Psoas muscle (tissue), 8 donors: Measurements from ENCODE around the gene IL5RA. TPM values are rescaled to one million over a fixed set of nuclear protein-coding genes. Genes with fewer than 3 reads are reported as not detected.

ENCODE experiments used
- ATAC-seq, 4 donors: fragments of 200-7000 bp; cut with Tn5 transposase; one replicate each; pipeline ENCODE4 v1.9.1; 2020; ENCODE audit warnings: moderate library complexity in 3 of 4, mild to moderate bottlenecking in 2 of 4
- DNase-seq, 2 donors: peaks; one replicate each; pipeline ENCODE4 v3.0.0-alpha.2; 2020
- H3K27ac ChIP-seq: fragments of 200-600 bp; one replicate; pipeline ENCODE4 v1.8.0; 2022
- H3K27me3 ChIP-seq, 3 donors: fragments of 200-600 bp in 1 of 3; one replicate each; pipeline versions ENCODE4 v1.6.1 to v1.8.0; 2013 to 2022; ENCODE audit warnings: low read length in 2 of 3, mild to moderate bottlenecking in 2 of 3, moderate library complexity in 1 of 3; ENCODE audit not compliant: insufficient read depth in 3 of 3
- H3K36me3 ChIP-seq, 2 donors: fragments of 200-600 bp in 1 of 2; one replicate each; pipeline versions ENCODE4 v1.6.1 to v1.8.0; 2013 to 2022; ENCODE audit warnings: low read depth in 1 of 2, mild to moderate bottlenecking in 1 of 2, moderate library complexity in 1 of 2; ENCODE audit not compliant: insufficient read depth in 1 of 2
- H3K4me1 ChIP-seq: fragments of 200-600 bp; one replicate; pipeline ENCODE4 v1.8.0; 2022
- H3K4me3 ChIP-seq: fragments of 200-600 bp; one replicate; pipeline ENCODE4 v1.8.0; 2022; ENCODE audit warnings: mild to moderate bottlenecking
- H3K9me3 ChIP-seq: fragments of 200-600 bp; one replicate; pipeline ENCODE4 v1.8.0; 2022
- CTCF ChIP-seq: fragments of 200-600 bp; IDR thresholded peaks from one replicate; pipeline ENCODE4 v1.8.0; 2022; ENCODE audit warnings: antibody characterized with exemption
- WGBS, 3 donors: extraction: QIAGEN DNeasy Blood & Tissue Kit; methylation state at CpG; one replicate each; pipeline versions ENCODE4 v1.1.6 to v1.1.7; 2013; 5-methylcytosine and 5-hydroxymethylcytosine counted together
- intact Hi-C, 2 donors: fragments of 100-400 bp; cut with DNase I; formaldehyde crosslinking; loops; one replicate each; pipeline versions ENCODE4 v1.11.0 to v1.14.2; 2022
- polyA plus RNA-seq, 3 donors: library from polyadenylated mRNA; stranded (reverse); fragments of 200-250 nt; gene quantifications; one replicate each; pipeline ENCODE4 v1.2.3, GENCODE V29; 2013
- total RNA-seq, 4 donors: library from RNA; stranded (reverse); fragmentation: NEBNext Ultra II Directional in 2 of 4; extraction: Animal tissue kit (Norgen Biotek cat#: 25700) in 2 of 4; gene quantifications; one replicate each; pipeline versions ENCODE4 v1.2.1 to v1.2.4, GENCODE V29; 2021 to 2023
- donor health status: healthy with polysubstance abuse.
- donor health status: DM: no; HTN: no; CAD: no; lungs with moderate emphysema.
- donor health status: Bipolar disorder and iron deficiency.
- donor health status: healthy.
- donor health status: DM: yes; HTN: yes; CAD: no.
- donor health status: DM: no; HTN: no; CAD: no.
- donor health status: DM: no; HTN: no; CAD: no.
- donor health status: DM: yes; HTN: yes; CAD: no.

The IL5RA gene
- total and polyA plus RNA-seq, 7 donors: 0.08 to 0.19 TPM; not detected in 5

DNA sequence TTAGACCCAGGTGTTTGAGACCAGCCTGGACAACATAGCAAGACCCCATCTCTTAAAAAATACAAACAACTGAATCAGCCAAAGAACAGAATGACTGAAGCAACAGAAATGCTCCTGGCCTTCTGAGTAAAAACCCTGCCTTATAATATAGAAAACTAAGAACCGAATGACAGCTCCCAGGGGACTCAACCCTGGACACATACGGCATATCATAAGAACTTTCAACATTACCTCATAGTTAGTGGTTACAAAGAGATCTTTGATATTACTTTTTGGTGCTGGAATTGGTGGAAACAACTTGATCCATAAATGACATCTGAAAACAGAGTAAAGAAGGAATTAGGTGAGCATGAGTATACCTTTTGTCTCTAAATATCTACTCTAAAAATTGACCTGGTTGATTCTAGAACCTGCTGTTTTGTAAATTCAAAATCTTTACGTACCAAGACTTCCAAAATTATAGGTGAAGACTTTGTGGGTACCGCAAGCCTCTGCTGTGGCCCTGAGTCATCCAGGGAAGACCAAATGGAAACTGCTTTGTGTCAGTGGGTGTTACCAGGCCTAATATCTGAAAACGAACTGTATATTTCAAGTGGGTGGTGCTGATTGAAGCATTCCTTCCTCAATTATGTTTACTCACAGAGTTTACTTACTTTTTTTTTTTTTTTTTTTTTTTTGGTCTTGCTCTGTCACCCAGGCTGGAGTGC lies 35.5 kb downstream of the IL5RA start:
- WGBS, 3 donors: 59 to 72% (median 64%) methylated on average over 5 of the region's 5 CpGs
- intact Hi-C loops: no loop called here

DNA sequence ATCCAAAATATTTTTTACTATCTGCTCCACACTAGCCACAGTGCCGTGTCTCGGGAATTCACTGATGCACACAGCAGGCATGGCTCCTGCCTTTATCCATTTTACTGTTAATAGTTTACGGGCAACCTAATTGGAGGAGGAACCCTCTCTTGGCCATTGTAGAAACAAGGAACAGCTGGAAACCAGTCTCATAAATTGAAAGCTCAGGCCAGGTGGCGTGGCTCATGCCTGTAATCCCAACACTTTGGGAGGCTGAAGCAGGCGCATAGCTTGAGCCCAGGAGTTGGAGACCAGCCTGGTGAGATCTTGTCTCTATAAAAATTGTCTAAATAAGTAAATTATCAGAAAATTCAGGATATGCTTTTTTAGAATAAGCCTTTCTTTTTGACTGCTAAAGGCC lies 39.0 kb downstream of the IL5RA start:
- Histone ChIP-seq H3K9me3 (no peaks in the 10 kb centered on the region), H3K36me3 (no peaks in the 10 kb centered on the region), H3K27ac (no peak overlapping the region), H3K4me1 (no peaks in the 10 kb centered on the region), H3K27me3 (no peaks in the 10 kb centered on the region), H3K4me3 (no peak overlapping the region)
- no peak for TF ChIP-seq CTCF
- intact Hi-C loops: no loop called here
- ATAC-seq (no peak), DNase-seq (no peak)
- 28 to 34% (median 29%) methylated on average over 5 of the region's 5 CpGs for WGBS, 3 donors

More for the DNA sequence above, 35.5 kb downstream of the IL5RA start:
- Histone ChIP-seq H3K4me3 (no peak overlapping the region), H3K36me3 (no peaks in the 10 kb centered on the region), H3K27ac (no peak overlapping the region), H3K27me3 (no peaks in the 10 kb centered on the region), H3K4me1 (no peaks in the 10 kb centered on the region), H3K9me3 (no peaks in the 10 kb centered on the region)
- DNase-seq: no peak
- ATAC-seq: no peak
- TF ChIP-seq CTCF: no peak

GRCh38 chr3:3069723-3070122 lies 40.5 kb downstream of the IL5RA start:
- TF ChIP-seq CTCF: no peak
- Histone ChIP-seq H3K27ac (no peak overlapping the region), H3K4me3 (no peak overlapping the region), H3K36me3 (no peaks in the 10 kb centered on the region), H3K27me3 (no peaks in the 10 kb centered on the region), H3K4me1 (no peaks in the 10 kb centered on the region), H3K9me3 (no peaks in the 10 kb centered on the region)
- ATAC-seq (no peak), DNase-seq (no peak)
- intact Hi-C loops: no loop called here
- WGBS, 3 donors: 65 to 72% (median 68%) methylated on average over 5 of the region's 5 CpGs

DNA sequence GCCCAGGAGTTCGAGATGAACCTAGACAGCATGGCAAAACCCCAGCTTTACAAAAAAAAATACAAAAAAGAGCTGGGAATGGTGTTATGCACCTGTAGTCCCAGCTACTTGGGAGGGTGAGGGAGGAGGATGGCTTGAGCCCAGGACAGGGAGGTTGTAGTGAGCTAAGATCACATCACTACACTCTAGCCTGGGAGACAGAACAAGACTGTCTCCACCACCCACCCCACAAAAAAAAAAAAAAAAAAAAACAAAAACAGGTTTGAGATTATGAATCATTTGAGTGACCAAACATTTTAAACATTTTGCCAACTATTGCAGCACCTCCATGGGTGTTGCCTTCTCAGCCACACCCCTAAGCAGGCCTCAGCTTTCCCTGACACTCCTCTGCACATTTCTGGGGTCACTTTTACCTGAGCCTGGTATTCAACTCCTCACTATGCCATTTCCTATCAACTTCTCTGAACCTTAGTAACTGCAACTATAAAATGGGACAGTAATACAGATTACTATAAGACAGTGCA lies 41.8 kb downstream of the IL5RA start:
- ATAC-seq (no peak), DNase-seq (no peak)
- no peaks in the 10 kb centered on the region for H3K9me3 ChIP-seq
- no peaks in the 10 kb centered on the region for H3K36me3 ChIP-seq
- TF ChIP-seq CTCF: no peak
- no peaks in the 10 kb centered on the region for H3K27me3 ChIP-seq
- intact Hi-C loops: no loop called here
- WGBS, 3 donors: 86 to 90% (median 90%) methylated on average over 1 of the region's 1 CpG
- no peak overlapping the region for H3K27ac ChIP-seq
- H3K4me3 ChIP-seq: no peak overlapping the region
- no peaks in the 10 kb centered on the region for H3K4me1 ChIP-seq

- H3K4me3 ChIP-seq: no peak overlapping the region
- no peaks in the 10 kb centered on the region for H3K9me3 ChIP-seq
- intact Hi-C loops: no loop called here
- no peak for TF ChIP-seq CTCF
- H3K36me3 ChIP-seq: no peaks in the 10 kb centered on the region
- ATAC-seq (no peak), DNase-seq (no peak)
- H3K4me1 ChIP-seq: no peaks in the 10 kb centered on the region
- WGBS, 3 donors: 78 to 88% (median 83%) methylated on average over 4 of the region's 4 CpGs
- H3K27me3 ChIP-seq: no peaks in the 10 kb centered on the region
- no peak overlapping the region for H3K27ac ChIP-seq
These were observed 43.3 kb downstream of the IL5RA start for GRCh38 chr3:3066910-3067309.
